Activated CD8-positive, alpha-beta memory T cell treated with anti-CD3 and anti-CD28 coated beads, Interleukin-2, amount 50 U/mL, for 24 hours (primary cell): ENCODE data around the gene TNFRSF12A.
A peak's percentile ranks its signal among the peaks of the same experiment; 100 is the strongest.

ENCODE experiments used
- DNase-seq: peaks from one replicate; pipeline ENCODE4 v3.0.0-alpha.2; 2020; ENCODE audit errors: extremely low read depth

The TNFRSF12A gene

GRCh38 chr16:3026609-3027488 is 6.7 kb downstream of the TNFRSF12A start:
- no peak for DNase-seq

- no peak for DNase-seq
Measured at GRCh38 chr16:3027489-3027795, 7.3 kb downstream of the TNFRSF12A start.

GRCh38 chr16:3027983-3028715 is 8.0 kb downstream of the TNFRSF12A start:
- peak; percentile 56 for DNase-seq

GRCh38 chr16:3028716-3029319 is 8.7 kb downstream of the TNFRSF12A start:
- DNase-seq = no peak

- no peak for DNase-seq
Measured at GRCh38 chr16:3029491-3030221, 9.5 kb downstream of the TNFRSF12A start.

GRCh38 chr16:3030222-3031212 is 10.3 kb downstream of the TNFRSF12A start:
- no peak for DNase-seq

- no peak for DNase-seq
Measured at GRCh38 chr16:3032624-3033023, 12.5 kb downstream of the TNFRSF12A start.

- no peak for DNase-seq
Measured at GRCh38 chr16:3035289-3035971, 15.3 kb downstream of the TNFRSF12A start.

GRCh38 chr16:3035972-3036725 is 16.0 kb downstream of the TNFRSF12A start:
- no peak for DNase-seq

GRCh38 chr16:3036726-3037315 is 16.7 kb downstream of the TNFRSF12A start, which contains the start of gene BICDL2:
TSS of gene BICDL2 (minus strand) at chr16:3036944. CDS start at chr16:3035496, 1,448 bp downstream.
- DNase-seq = no peak

GRCh38 chr16:3038256-3038655 is 18.1 kb downstream of the TNFRSF12A start:
- DNase-seq = no peak

- DNase-seq = no peak
Measured at GRCh38 chr16:3038896-3039295, 18.7 kb downstream of the TNFRSF12A start.

- no peak for DNase-seq
Measured at GRCh38 chr16:3042376-3042775, 22.2 kb downstream of the TNFRSF12A start.

GRCh38 chr16:3044708-3045107 is 24.5 kb downstream of the TNFRSF12A start:
- DNase-seq = no peak

GRCh38 chr16:3045758-3046640 is 25.8 kb downstream of the TNFRSF12A start, which contains the start of gene MMP25:
TSS of gene MMP25 (plus strand) at chr16:3046561. CDS start at chr16:3046918, 357 bp downstream.
- DNase-seq = no peak

- no peak for DNase-seq
Measured at GRCh38 chr16:3046641-3047386, 26.6 kb downstream of the TNFRSF12A start.

- no peak for DNase-seq
Measured at GRCh38 chr16:3047387-3047720, 27.2 kb downstream of the TNFRSF12A start.
